Measurements from ENCODE around the gene SIGLEC7.

The SIGLEC7 gene

GRCh38 chr19:51116736-51117286, 25.3 kb upstream of the SIGLEC7 start:
- no peak for DNase-seq (ENCODE audit: low read depth, low spot score)

GRCh38 chr19:51119101-51119500, 23.0 kb upstream of the SIGLEC7 start:
- DNase-seq (ENCODE audit: low read depth, low spot score): no peak

GRCh38 chr19:51119611-51120010, 22.5 kb upstream of the SIGLEC7 start:
- DNase-seq (ENCODE audit: low read depth, low spot score): no peak

DNA sequence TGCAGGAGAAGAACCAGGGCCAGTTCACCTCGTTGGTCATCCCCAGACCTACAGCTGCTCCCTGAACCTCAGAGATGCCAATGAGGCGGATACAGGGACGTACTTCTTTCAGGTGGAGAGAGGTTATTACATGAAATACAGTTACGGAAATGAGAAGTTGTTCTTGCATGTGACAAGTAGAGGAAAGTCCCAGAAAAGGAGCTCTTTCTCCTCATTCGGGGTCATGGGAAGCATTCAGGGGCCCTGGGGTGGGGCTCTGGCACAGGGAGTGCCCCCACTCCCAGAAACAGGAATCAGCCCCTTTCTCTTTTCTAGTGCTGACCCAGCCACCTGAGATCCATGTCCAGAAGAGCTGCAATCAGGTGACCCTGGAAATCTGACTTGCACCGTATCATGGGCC, 21.9 kb upstream of the SIGLEC7 start:
- DNase-seq (ENCODE audit: low read depth, low spot score): no peak

- no peak for DNase-seq (ENCODE audit: low read depth, low spot score)
Observed at GRCh38 chr19:51121257-51121656, 20.8 kb upstream of the SIGLEC7 start.

GRCh38 chr19:51122112-51122981, 19.8 kb upstream of the SIGLEC7 start:
- DNase-seq (ENCODE audit: low read depth, low spot score): no peak

DNA sequence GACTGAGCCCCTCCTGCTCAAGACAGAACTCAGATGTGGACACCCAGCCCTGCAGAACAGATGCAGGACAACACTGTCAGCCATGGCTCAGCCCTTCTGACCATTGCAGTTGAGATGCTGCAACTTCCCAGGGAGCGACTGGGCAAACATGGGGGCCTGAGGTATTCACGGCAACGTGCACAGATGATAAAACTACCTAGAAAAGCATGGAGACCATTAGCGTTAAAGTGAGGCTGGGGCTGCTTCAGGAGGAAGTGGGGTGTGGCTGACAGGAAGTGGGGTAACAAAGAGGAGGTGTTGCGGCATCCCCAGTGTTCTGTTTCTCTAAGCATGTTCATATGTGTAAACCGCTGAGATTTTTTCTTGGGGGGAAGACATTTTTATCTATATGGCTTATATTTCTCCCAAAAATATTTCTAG, 18.7 kb upstream of the SIGLEC7 start:
- DNase-seq (ENCODE audit: low read depth, low spot score): no peak

DNA sequence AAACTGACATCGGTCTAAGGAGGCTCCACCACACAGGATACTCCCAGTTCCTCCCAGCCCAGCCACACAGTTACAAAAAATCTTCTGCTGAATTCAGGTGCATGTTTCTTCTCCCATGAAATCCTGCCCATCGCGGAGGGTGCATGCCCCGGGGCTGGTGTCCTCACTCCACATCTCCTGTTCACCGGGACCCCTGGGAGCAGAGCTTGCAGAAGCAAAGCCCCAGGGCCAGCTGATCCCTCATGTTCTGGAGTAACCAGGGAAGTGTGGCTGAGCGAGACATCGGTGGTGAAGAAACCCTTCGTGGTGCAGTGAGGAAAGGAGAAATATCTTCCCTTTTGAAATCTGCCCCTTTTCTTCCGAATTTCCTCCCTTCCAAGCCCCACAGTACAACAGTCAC, 18.3 kb upstream of the SIGLEC7 start:
- no peak for DNase-seq (ENCODE audit: low read depth, low spot score)

- DNase-seq (ENCODE audit: low read depth, low spot score): no peak
Observed at GRCh38 chr19:51124216-51124615, 17.9 kb upstream of the SIGLEC7 start.

GRCh38 chr19:51124729-51125128, 17.4 kb upstream of the SIGLEC7 start, which contains the start of gene SIGLEC9:
TSS of gene SIGLEC9 (plus strand) at chr19:51124906. CDS start at chr19:51124975, 69 bp downstream.
- DNase-seq (ENCODE audit: low read depth, low spot score): no peak

DNA sequence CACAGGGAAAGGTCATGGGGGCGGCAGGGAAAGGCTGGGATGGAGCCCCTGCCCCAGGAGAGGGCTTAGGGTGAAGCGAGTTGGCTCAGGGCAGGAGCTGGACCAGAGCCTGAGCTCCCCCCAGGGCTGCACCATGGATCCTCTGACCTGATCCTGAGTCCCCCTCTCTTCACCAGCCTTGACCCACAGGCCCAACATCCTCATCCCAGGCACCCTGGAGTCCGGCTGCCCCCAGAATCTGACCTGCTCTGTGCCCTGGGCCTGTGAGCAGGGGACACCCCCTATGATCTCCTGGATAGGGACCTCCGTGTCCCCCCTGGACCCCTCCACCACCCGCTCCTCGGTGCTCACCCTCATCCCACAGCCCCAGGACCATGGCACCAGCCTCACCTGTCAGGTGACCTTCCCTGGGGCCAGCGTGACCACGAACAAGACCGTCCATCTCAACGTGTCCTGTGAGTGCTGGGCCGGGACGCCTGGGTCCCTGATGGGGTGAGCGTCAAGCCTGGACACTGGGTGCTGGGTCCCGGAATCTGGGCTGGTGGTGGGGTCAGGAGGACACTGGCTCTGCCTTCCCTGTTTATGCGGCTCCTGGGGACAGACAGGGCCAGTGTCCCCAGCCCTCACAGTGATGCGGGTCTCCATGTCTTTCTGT, 16.6 kb upstream of the SIGLEC7 start:
- DNase-seq (ENCODE audit: low read depth, low spot score): no peak

DNA sequence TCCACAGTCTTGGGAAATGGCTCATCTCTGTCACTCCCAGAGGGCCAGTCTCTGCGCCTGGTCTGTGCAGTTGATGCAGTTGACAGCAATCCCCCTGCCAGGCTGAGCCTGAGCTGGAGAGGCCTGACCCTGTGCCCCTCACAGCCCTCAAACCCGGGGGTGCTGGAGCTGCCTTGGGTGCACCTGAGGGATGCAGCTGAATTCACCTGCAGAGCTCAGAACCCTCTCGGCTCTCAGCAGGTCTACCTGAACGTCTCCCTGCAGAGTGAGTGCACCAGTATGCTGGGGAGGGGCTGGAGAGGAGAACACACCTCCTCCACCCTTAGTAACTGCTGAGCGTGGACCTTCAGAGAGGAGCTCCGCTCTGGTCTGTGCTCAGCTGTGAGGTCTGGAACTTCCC, 15.1 kb upstream of the SIGLEC7 start:
- no peak for DNase-seq (ENCODE audit: low read depth, low spot score)

- DNase-seq (ENCODE audit: low read depth, low spot score): no peak
Observed at GRCh38 chr19:51127755-51128154, 14.3 kb upstream of the SIGLEC7 start.

- no peak for DNase-seq (ENCODE audit: low read depth, low spot score)
Observed at GRCh38 chr19:51128227-51128626, 13.9 kb upstream of the SIGLEC7 start.

GRCh38 chr19:51129716-51130115, 12.4 kb upstream of the SIGLEC7 start:
- DNase-seq (ENCODE audit: low read depth, low spot score): no peak

- no peak for DNase-seq (ENCODE audit: low read depth, low spot score)
Observed at GRCh38 chr19:51131780-51132680, 10.1 kb upstream of the SIGLEC7 start.

GRCh38 chr19:51135004-51135403, 7.1 kb upstream of the SIGLEC7 start:
- no peak for DNase-seq (ENCODE audit: low read depth, low spot score)

DNA sequence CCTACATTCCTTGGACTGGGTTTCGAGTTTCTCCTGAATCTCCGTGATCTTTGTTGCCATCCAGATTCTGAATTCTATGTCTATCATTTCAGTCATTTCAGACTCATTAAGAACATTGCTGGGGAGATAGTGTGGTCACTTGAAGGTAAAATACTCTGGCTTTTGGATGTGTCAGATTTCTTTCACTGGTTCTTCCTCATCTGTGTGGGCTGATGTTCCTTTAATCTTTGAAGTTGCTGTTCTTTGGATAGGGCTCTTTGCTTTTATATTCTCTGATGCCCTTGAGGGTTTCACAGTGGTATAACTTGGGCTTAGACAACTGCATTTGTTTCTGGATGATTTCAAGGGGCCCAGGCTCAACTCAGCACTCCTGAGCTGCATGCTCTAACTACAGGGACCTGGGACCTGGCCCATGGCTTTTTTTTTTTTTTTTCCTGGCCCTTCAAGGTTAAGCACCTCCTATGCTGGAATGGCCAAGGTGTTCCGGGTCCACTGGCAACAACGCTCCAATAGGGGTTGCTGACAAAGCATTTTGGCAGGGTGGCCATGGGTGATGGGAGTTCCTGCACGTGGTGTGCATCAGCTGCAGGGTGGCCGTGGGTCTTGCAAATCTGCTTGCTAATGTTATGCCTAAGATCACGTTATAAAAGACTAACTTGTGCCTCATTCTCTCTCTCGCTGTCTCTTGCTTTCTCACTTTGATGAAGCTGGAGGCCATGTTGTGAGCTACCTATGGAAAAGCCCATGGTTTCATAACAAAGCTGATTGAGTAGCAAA, 5.9 kb upstream of the SIGLEC7 start:
- DNase-seq (ENCODE audit: low read depth, low spot score): no peak

DNA sequence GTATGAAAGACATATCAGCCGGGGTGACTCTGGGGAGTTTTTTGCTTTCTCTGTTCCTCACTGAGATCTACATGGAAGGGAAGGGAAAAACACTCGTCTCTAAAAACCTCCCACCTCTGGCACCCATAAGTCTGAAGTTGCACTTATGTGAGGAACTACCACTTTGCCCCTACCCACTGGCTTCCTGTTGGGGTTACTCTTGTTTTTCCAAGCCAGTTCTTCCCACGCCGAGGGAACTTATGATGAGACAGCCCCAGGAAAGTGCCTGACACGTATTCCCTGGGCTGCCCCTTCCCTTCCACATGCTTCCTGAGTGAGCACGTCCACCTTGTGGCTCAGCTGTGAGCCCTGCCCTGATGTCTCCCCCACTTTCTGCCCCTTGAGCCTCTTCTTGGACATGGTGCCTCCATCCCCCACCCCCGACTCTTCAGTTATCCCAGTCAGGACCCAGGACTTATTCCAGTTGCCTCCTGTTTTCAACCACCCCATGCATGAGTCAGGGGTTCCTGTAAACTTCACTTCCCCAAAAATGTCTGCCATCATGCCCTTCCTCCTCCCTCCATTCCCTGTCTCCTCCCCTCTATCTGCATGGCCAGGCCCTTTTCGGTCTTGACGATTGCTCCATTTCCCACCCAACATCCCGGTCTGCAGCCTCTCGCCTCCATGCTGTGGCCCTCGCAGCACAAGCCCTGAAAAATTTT, 5.1 kb upstream of the SIGLEC7 start:
- DNase-seq (ENCODE audit: low read depth, low spot score): no peak

DNA sequence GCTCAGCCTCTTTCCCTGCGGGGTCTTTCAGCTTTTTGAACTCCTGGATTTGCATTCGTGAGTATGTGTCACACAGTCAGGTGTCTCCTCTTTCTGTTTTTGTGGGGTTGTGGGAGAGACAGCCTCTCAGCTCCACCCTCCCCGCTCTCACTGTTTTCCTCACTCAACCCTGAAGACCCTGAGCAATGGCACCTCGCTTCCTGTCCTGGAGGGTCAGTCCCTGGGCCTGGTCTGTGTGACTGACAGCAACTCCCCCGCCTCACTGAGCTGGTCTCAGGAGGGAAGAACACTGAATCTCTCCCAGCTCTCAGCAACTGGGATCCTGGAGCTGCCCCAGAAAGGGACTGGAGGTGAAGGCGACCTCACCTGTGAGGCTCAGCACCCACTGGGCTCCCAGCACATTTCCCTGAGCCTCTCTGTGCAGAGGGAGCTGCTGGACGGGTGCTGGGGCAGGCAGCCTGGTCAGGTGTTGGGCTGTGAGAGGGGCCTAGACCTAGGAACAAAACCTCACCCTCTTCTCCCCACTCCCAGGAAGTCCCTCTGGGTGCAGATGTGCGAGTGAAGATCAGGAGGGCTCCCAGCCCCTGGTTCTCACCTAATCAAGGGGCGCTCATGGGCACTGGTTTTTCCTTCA, 4.2 kb upstream of the SIGLEC7 start:
- DNase-seq (ENCODE audit: low read depth, low spot score): no peak

Data from activated CD4-positive, CD25-positive, alpha-beta regulatory T cell treated with anti-CD3 and anti-CD28 coated beads, Interleukin-2, amount 50 U/mL, for 16 hours (primary cell).